Keratinocyte (primary cell): ENCODE results near the gene RAB37. TPM values are rescaled to one million over a fixed set of nuclear protein-coding genes. Genes with fewer than 3 reads are reported as not detected.

Experiments used
- DNase-seq: peaks from one replicate; pipeline ENCODE4 v3.0.0-alpha.2; 2011; ENCODE audit warnings: low read depth, missing footprints, low spot score
- FAIRE-seq: peaks from 2 replicates; lab custom pipeline; 2011; peaks lifted over from hg19 to GRCh38; lab: Jason Lieb, UNC
- H2AFZ ChIP-seq: 2 replicates; pipeline ENCODE4 v1.6.0; 2012; ENCODE audit warnings: low read length, control low read depth, inconsistent platforms; ENCODE audit not compliant: control insufficient read depth
- H3K27ac ChIP-seq: 2 replicates; pipeline ENCODE4 v1.5.1; 2011; ENCODE audit warnings: low read length; ENCODE audit not compliant: control insufficient read depth, insufficient read depth
- H3K27me3 ChIP-seq: 3 replicates; pipeline ENCODE4 v1.6.0; 2011; ENCODE audit warnings: low read length; ENCODE audit not compliant: control insufficient read depth, insufficient read depth; ENCODE audit errors: extremely low read depth
- H3K36me3 ChIP-seq, 2 experiments: 2 replicates in 1 of 2; 3 replicates in 1 of 2; pipeline ENCODE4 v1.5.1; 2011; ENCODE audit warnings: low read length in 2 of 2, mild to moderate bottlenecking in 1 of 2; ENCODE audit not compliant: control insufficient read depth in 2 of 2, insufficient read depth in 2 of 2; ENCODE audit errors: extremely low read depth in 1 of 2
- H3K4me1 ChIP-seq: 3 replicates; pipeline ENCODE4 v1.5.1; 2011; ENCODE audit warnings: low read length; ENCODE audit not compliant: control insufficient read depth, insufficient read depth; ENCODE audit errors: extremely low read depth
- H3K4me2 ChIP-seq: 3 replicates; pipeline ENCODE4 v1.6.0; 2011; ENCODE audit warnings: low read depth, low read length; ENCODE audit not compliant: control insufficient read depth, insufficient read depth; ENCODE audit errors: extremely low read depth
- H3K4me3 ChIP-seq, 3 experiments: fragments of 200-600 bp in 1 of 3; sonication (generic) in 1 of 3; 2 replicates in 2 of 3; 3 replicates in 1 of 3; pipeline ENCODE4 v1.5.1; 2011 to 2016; ENCODE audit warnings: low read length in 3 of 3, mild to moderate bottlenecking in 3 of 3, control low read depth in 2 of 3, inconsistent platforms in 1 of 3, low read depth in 1 of 3, mixed read lengths in 1 of 3, mixed run types in 1 of 3, moderate library complexity in 1 of 3; ENCODE audit not compliant: control insufficient read depth in 2 of 3, insufficient read depth in 2 of 3; ENCODE audit errors: extremely low read depth in 1 of 3
- H3K79me2 ChIP-seq: 2 replicates; pipeline ENCODE4 v1.6.0; 2012; ENCODE audit warnings: low read length; ENCODE audit not compliant: control insufficient read depth, insufficient read depth
- H3K9ac ChIP-seq: 3 replicates; pipeline ENCODE4 v1.6.0; 2011; ENCODE audit warnings: low read length; ENCODE audit not compliant: control insufficient read depth, insufficient read depth; ENCODE audit errors: extremely low read depth
- H3K9me1 ChIP-seq: 3 replicates; pipeline ENCODE4 v1.6.0; 2011; ENCODE audit warnings: low read length; ENCODE audit not compliant: control insufficient read depth, insufficient read depth; ENCODE audit errors: extremely low read depth
- H3K9me3 ChIP-seq: 2 replicates; pipeline ENCODE4 v1.5.1; 2012; ENCODE audit warnings: low read depth, low read length; ENCODE audit not compliant: control insufficient read depth
- H4K20me1 ChIP-seq: 3 replicates; pipeline ENCODE4 v1.6.0; 2011; ENCODE audit warnings: low read length; ENCODE audit not compliant: control insufficient read depth, insufficient read depth; ENCODE audit errors: extremely low read depth
- CTCF ChIP-seq, 3 experiments: IDR thresholded peaks in 1 of 3; conservative IDR thresholded peaks in 1 of 3; optimal IDR thresholded peaks in 1 of 3; 2 replicates in 2 of 3; 3 replicates in 1 of 3; pipeline versions ENCODE3 to v1.5.1; 2011; ENCODE audit warnings: low read length in 3 of 3, mild to moderate bottlenecking in 3 of 3, moderate library complexity in 2 of 3, control low read depth in 1 of 3, inconsistent platforms in 1 of 3; ENCODE audit not compliant: insufficient read depth in 2 of 3; ENCODE audit errors: extremely low read depth in 1 of 3
- EZH2 ChIP-seq: IDR thresholded peaks from one replicate; pipeline ENCODE4 v1.6.1; 2012; ENCODE audit warnings: inconsistent platforms, mild to moderate bottlenecking, low read length, moderate library complexity
- dilution Hi-C: fragments of 300-500 bp; cut with MboI; formaldehyde crosslinking; loops from one replicate; pipeline ENCODE4 v1.7.0; 2020; ENCODE audit warnings: low sequenced_read_pairs; ENCODE audit not compliant: extremely low pct_ligation_motif_present
- polyA plus RNA-seq, 5 experiments: library from polyadenylated mRNA; depleted of rRNA in 3 of 5; stranded (reverse) in 3 of 5; stranded (forward) in 1 of 5; unstranded in 1 of 5; fragments of >200 nt; gene quantifications; 1 replicate in 1 of 5; 2 replicates in 3 of 5; 3 replicates in 1 of 5; pipeline versions ENCODE4 v1.2.1 to v1.2.3, GENCODE V29; 2011 to 2012; ENCODE audit warnings: missing spikeins in 2 of 5, low read depth in 1 of 5, low replicate concordance in 1 of 5

Gene RAB37
- polyA plus RNA-seq, 1 donor (not counting 4 experiments of a cell fraction or from before 2014, with no cell fraction given) = 0.03 TPM

GRCh38 chr17:74790161-74791058 is 53.4 kb downstream of the RAB37 start:
- no peak overlapping the region for H3K9ac ChIP-seq
- FAIRE-seq (peak; percentile 79), DNase-seq (no peak)
- H3K4me1 ChIP-seq = peaks cover 25% of the 10 kb centered on the region
- H3K9me3 ChIP-seq = no peaks in the 10 kb centered on the region
- H3K27ac ChIP-seq = no peak overlapping the region
- H3K79me2 ChIP-seq = no peaks in the 10 kb centered on the region
- H3K27me3 ChIP-seq = no peaks in the 10 kb centered on the region
- dilution Hi-C loops = no loop called here
- H4K20me1 ChIP-seq = no peaks in the 10 kb centered on the region
- TF ChIP-seq CTCF (optimal IDR thresholded peaks at IDR 0.05 in 1 of 3, IDR thresholded peaks at IDR 0.05 in 1 of 3, conservative IDR thresholded peaks at IDR 0.05 in 1 of 3; ENCODE audit: extremely low read depth in 1 of 3, insufficient read depth in 2 of 3, low read length in 3 of 3) = no peak
- H3K4me2 ChIP-seq = peak overlapping the region; percentile 10
- H2AFZ ChIP-seq = no peak overlapping the region
- peaks cover 8 to 20% of the 10 kb centered on the region in 2 experiments for H3K36me3 ChIP-seq
- no peak overlapping the region for H3K4me3 ChIP-seq
- no peaks in the 10 kb centered on the region for H3K9me1 ChIP-seq

- peaks cover 20 to 29% of the 10 kb centered on the region in 2 experiments for H3K36me3 ChIP-seq
- peaks cover 15% of the 10 kb centered on the region for H3K4me1 ChIP-seq
- no peaks in the 10 kb centered on the region for H3K79me2 ChIP-seq
- H3K9me1 ChIP-seq = no peaks in the 10 kb centered on the region
- FAIRE-seq = no peak
- H2AFZ ChIP-seq = no peak overlapping the region
- dilution Hi-C loops = no loop called here
- DNase-seq = no peak
- H3K9ac ChIP-seq = no peak overlapping the region
- TF ChIP-seq EZH2 (no peak), CTCF (optimal IDR thresholded peaks at IDR 0.05 in 1 of 3, IDR thresholded peaks at IDR 0.05 in 1 of 3, conservative IDR thresholded peaks at IDR 0.05 in 1 of 3; ENCODE audit: extremely low read depth in 1 of 3, insufficient read depth in 2 of 3, low read length in 3 of 3) (no peak)
- no peaks in the 10 kb centered on the region for H4K20me1 ChIP-seq
- H3K27me3 ChIP-seq = no peaks in the 10 kb centered on the region
- H3K27ac ChIP-seq = no peak overlapping the region
- H3K9me3 ChIP-seq = no peaks in the 10 kb centered on the region
- no peak overlapping the region for H3K4me2 ChIP-seq
- H3K4me3 ChIP-seq = no peak overlapping the region
Observed at GRCh38 chr17:74792586-74793105, 55.6 kb downstream of the RAB37 start.
